ENCODE measurements around the gene ALG2.

DNA sequence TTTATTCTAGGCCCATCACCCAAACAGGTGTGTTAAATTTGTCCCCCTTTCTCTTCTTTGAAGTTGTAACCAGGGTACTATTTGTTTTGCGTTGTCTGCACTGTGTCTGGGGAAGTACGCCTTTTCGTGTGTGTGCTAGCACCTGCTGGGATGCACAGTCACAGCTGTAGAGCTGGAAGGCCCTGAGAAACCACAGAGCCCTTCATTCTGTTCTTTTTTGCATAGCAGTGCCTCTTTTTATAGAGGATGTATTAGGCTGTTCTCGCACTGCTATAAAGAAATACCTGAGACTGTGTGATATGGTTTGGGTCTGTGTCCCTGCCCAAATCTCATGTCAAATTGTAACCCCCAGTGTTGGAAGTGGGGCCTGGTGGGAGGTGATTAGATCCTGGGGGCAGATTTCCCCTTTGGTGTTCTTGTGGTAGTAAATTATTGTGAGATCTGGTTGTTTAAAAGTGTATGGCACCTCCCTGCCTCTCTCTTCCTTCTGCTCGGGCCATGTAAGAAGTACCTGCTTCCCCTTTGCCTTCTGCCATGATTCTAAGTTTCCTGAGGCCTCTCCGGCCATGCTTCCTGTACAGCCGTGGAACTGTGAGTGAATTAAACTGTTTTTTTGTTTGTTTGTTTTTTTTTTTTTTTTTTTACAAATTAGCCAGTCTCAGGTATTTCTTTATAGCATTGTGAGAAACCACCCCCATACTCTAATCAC lies 14.3 kb upstream of the ALG2 start:
- TF ChIP-seq, protein P1, sequence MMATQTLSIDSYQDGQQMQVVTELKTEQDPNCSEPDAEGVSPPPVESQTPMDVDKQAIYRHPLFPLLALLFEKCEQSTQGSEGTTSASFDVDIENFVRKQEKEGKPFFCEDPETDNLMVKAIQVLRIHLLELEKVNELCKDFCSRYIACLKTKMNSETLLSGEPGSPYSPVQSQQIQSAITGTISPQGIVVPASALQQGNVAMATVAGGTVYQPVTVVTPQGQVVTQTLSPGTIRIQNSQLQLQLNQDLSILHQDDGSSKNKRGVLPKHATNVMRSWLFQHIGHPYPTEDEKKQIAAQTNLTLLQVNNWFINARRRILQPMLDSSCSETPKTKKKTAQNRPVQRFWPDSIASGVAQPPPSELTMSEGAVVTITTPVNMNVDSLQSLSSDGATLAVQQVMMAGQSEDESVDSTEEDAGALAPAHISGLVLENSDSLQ (IDR thresholded peaks at IDR 0.05), result no peak
- TF ChIP-seq BHLHE40 (IDR thresholded peaks at IDR 0.05; ENCODE audit: borderline replicate concordance), result no peak
- no peak for TF ChIP-seq CTBP1 (IDR thresholded peaks at IDR 0.05; ENCODE audit: borderline replicate concordance)
- no peak for TF ChIP-seq HDGF (IDR thresholded peaks at IDR 0.05; ENCODE audit: borderline replicate concordance)
- TF ChIP-seq SP1 (IDR thresholded peaks at IDR 0.05), result no peak
- no peak for TF ChIP-seq TARDBP (IDR thresholded peaks at IDR 0.05)
- TF ChIP-seq FOXK2 (IDR thresholded peaks at IDR 0.05), result no peak
- TF ChIP-seq SUZ12 (IDR thresholded peaks at IDR 0.05), result no peak
